GM18907 (cell line): Measurements from ENCODE around the gene AUTS2.

ENCODE experiments used
- ATAC-seq: cut with Tn5 transposase; IDR thresholded peaks from one replicate; pipeline ENCODE4 v1.9.1; 2021; ENCODE audit warnings: mild to moderate bottlenecking, moderate library complexity; ENCODE audit not compliant: unreplicated experiment

The AUTS2 gene

GRCh38 chr7:69654381-69654780 lies 56.1 kb downstream of the AUTS2 start:
- no peak for ATAC-seq

GRCh38 chr7:69654849-69655707 lies 56.8 kb downstream of the AUTS2 start:
- no peak for ATAC-seq

- no peak for ATAC-seq
These were observed 57.8 kb downstream of the AUTS2 start for GRCh38 chr7:69656077-69656476.

- no peak for ATAC-seq
These were observed 58.6 kb downstream of the AUTS2 start for GRCh38 chr7:69656890-69657289.

- ATAC-seq, result no peak
These were observed 59.1 kb downstream of the AUTS2 start for GRCh38 chr7:69657331-69657730.

- ATAC-seq, result no peak
These were observed 59.7 kb downstream of the AUTS2 start for GRCh38 chr7:69657985-69658384.

- ATAC-seq, result no peak
These were observed 61.7 kb downstream of the AUTS2 start for GRCh38 chr7:69659983-69660382.

- ATAC-seq, result no peak
These were observed 63.1 kb downstream of the AUTS2 start for GRCh38 chr7:69661342-69661741.

GRCh38 chr7:69663911-69664832 lies 65.9 kb downstream of the AUTS2 start:
- peak; percentile 89 for ATAC-seq

GRCh38 chr7:69665369-69665768 lies 67.1 kb downstream of the AUTS2 start:
- ATAC-seq, result no peak

- ATAC-seq, result no peak
These were observed 70.1 kb downstream of the AUTS2 start for GRCh38 chr7:69668339-69668870.

- ATAC-seq, result no peak
These were observed 72.4 kb downstream of the AUTS2 start for GRCh38 chr7:69670701-69671100.

GRCh38 chr7:69673074-69673473 lies 74.8 kb downstream of the AUTS2 start:
- no peak for ATAC-seq

GRCh38 chr7:69674701-69675182 lies 76.5 kb downstream of the AUTS2 start:
- ATAC-seq, result peak; percentile 94

GRCh38 chr7:69676247-69676646 lies 78.0 kb downstream of the AUTS2 start:
- no peak for ATAC-seq

GRCh38 chr7:69677054-69677852 lies 79.0 kb downstream of the AUTS2 start:
- no peak for ATAC-seq

- no peak for ATAC-seq
These were observed 79.7 kb downstream of the AUTS2 start for GRCh38 chr7:69677881-69678493.

GRCh38 chr7:69678494-69679187 lies 80.4 kb downstream of the AUTS2 start:
- ATAC-seq, result no peak

- ATAC-seq, result no peak
These were observed 82.9 kb downstream of the AUTS2 start for GRCh38 chr7:69681181-69681580.
